Stimulated activated CD4-positive, alpha-beta T cell treated with anti-CD3 and anti-CD28 coated beads, TNF-alpha, amount 100 ng/mL, for 48 hours (primary cell): ENCODE data around the gene MAGI1.

Source experiments
- DNase-seq, 3 donors: peaks; one replicate each; pipeline ENCODE4 v3.0.0-alpha.2; 2020; ENCODE audit warnings: low read depth in 3 of 3

MAGI1 gene

DNA sequence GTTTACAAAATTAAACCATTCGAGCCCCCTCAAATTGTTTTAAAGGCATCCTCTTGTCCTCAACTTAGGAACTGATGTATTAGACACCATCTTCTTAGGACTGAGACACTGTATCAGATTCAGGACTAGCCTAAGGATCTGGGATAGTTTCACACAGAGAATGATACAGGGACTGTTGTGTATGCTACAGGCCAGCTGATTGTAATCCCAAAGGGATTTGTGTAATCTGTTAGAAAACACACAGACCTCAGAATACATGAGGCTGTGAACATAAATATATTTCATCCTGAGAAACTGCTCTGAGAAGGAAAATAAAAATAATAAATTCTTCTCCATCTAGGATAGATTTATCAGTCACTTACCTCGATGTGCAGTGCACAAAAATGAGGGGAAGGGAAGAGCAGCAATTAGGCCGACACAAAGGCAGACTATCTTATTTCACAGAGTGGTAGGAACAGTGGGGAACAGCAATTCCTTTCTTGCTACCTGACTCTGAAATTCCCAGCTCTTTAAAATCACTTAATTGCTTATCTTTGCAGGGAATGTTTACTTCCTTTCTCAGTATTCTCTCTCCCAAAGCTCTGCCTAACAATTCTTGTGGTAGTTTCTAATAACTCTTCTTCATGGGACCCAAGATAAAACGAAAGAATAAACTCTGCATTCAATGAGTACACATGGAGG lies 322.5 kb downstream of the MAGI1 start:
- no peak for DNase-seq

GRCh38 chr3:65714134-65714533 lies 324.6 kb downstream of the MAGI1 start:
- DNase-seq = no peak

DNA sequence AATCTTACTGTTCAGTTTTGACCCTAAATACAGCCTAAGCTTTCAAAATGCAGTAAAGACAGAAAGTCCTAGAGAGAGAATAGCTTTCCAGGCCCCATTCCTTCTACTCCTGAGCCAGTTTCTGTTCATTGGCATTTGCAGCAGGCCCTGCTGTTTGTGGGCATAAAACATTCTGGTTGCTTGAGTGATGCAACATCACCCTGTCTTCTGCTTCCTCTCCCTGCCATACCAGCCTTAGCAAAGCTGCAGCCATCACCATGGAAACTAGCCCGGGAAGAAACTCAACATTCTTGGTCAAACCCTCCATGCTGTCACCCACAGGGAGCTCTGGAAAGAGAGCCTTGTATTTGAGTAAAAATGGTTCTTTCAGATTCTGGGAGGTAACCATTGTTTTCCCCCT lies 325.7 kb downstream of the MAGI1 start:
- DNase-seq = no peak

- no peak for DNase-seq
Observed at GRCh38 chr3:65712140-65712539, 326.6 kb downstream of the MAGI1 start.

DNA sequence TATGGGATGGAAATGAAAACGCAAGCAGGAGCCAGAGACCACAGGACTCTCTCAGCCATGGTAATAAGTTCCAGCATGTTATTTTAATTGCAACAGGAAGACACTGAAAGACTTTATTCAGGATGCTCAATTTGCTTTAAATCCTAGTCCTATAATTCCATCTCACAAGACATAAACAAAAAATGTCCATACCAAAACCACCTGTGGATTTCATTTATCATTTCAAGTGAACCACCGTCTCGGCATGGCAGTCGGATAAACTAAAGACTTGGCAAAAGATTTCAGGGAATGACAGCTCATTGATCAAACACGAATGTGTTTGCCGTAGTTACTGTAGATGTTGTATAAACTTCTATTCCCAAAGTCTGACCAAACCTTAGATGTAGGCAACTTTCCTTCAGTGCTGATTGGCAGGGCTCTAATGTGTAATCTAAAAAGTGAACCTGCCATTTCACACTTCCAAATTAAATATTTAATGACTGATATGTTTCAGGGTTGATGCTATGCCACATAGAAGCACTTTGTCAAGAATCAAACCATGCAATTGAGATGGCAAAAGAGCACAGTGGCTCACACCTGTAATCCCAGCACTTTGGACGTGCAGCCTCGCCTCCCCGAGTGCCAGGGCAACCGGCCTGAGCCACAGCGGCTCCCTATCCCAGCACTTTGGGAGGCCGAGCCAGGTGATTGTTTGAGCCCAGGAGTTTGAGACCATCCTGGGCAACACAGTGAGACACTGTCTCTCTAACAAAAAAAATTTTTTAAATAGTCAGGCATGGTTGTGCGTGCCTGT lies 331.7 kb downstream of the MAGI1 start:
- no peak for DNase-seq

- DNase-seq = no peak
Observed at GRCh38 chr3:65706301-65706700, 332.4 kb downstream of the MAGI1 start.

GRCh38 chr3:65703820-65704219 lies 334.9 kb downstream of the MAGI1 start:
- no peak for DNase-seq

DNA sequence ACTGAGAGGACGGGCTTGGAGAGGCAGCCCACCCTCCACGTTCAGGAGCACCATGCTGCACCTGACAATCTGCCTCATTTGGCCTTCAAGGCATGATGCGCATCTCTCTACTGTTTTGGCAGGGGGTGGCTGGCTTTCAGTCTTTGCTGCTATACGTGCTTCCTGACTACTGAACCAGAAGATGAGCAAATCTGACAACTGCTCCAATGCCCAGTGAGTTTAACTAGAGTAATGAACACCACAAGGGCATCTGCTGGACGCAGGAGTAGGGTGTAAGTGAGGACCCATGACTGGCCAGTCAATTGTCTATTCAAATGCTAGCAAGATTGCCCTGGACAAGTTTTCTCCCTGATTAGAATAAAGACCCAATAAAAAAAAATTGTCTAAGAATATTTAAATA lies 335.7 kb downstream of the MAGI1 start:
- DNase-seq = no peak

DNA sequence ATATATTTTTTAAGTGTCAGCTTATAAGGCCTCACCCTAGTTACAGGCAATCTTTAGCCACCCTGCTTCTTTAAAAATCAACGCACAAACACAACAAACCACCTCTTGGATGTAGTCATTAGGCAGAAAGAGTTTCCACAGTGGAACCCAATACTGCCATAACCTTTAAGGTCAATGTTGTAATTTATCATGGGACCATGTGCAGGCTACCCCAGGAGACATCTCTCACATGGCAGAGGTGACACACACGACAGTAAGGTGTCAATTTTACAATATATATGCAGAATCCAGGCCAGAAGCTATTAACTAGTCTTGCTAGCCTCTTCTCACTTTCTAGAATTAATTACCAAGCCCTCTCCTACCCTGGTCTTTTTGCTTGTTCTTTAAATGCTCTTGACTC lies 336.5 kb downstream of the MAGI1 start:
- DNase-seq = no peak

DNA sequence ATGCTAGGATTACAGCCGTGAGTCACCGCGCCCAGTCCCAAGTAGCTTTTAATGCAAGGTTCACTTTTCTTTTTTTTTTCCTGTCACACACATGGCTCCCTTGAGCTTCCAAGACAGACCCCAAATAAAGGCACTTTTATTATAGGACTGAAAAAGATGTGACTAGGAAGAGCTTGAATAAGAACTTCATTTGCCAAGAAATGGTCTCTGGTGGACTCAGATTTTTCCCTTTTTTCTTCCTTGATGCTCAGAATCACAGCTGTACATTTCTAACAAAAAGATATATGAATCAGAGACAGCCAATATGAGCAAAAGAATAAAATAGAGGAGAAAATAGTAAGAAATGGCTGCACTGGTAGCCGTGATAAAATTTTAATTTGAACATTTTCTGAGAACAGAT lies 337.2 kb downstream of the MAGI1 start:
- no peak for DNase-seq

GRCh38 chr3:65689436-65689835 lies 349.3 kb downstream of the MAGI1 start:
- no peak for DNase-seq

DNA sequence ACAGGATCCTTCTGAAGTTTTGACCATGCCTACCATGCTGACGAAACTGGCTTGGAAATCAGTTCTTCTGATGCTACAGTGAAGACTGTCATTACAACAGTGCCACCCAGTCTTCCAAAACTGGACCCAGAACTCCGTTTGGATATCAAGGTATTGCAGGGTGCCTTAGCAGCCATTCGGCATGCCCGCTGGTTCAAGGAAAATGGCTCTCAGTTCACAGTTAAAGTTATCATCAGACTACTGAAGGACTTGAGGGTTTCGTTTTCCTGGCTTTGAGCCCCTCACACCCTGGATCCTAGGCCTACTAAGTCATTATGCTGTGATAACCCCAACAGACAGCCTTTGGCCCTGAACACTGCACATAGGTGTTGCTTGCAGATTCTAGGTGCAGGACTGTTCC lies 351.0 kb downstream of the MAGI1 start:
- DNase-seq = no peak

- DNase-seq = no peak
Observed at GRCh38 chr3:65685621-65686235, 353.0 kb downstream of the MAGI1 start.

DNA sequence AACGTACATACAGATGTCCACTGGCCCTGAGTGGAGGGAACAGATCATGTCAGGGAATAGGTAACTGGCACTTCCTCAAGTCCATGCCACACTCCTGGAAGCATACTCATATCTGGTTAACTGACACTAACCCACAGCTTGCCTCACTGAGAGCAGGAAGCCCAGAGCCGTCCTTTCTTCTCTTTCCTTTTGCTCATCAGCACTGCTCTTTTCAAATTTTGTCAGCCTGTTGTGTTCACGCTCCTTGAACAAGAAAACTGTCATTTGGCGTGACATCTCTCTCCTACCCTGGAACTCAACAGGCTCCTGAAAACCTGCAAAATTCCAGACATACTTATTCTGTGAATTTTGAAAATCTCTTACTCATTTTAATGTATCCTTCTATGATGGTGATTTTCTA lies 360.2 kb downstream of the MAGI1 start:
- no peak for DNase-seq

- no peak for DNase-seq
Observed at GRCh38 chr3:65677486-65678010, 361.2 kb downstream of the MAGI1 start.

GRCh38 chr3:65676580-65676979 lies 362.1 kb downstream of the MAGI1 start:
- no peak for DNase-seq

DNA sequence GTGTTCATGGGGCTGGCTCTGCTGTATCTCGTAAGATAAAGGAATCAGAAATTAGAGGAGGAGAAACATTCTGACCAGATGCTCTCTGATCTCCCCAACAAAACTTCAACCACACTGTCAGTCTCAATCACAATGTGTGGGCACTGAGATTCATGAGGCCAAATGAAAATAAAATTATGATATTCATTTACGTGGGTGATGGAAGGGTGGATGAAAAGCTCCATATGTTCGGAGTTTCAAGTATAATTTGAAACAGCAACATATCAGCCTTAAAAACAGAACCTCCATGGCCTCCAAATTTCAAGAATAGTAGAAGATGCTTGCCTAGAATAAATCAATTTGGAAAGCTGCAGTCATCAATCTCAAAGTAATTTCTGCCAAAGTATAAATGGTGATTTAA lies 363.7 kb downstream of the MAGI1 start:
- no peak for DNase-seq

- DNase-seq = no peak
Observed at GRCh38 chr3:65674226-65674625, 364.5 kb downstream of the MAGI1 start.

DNA sequence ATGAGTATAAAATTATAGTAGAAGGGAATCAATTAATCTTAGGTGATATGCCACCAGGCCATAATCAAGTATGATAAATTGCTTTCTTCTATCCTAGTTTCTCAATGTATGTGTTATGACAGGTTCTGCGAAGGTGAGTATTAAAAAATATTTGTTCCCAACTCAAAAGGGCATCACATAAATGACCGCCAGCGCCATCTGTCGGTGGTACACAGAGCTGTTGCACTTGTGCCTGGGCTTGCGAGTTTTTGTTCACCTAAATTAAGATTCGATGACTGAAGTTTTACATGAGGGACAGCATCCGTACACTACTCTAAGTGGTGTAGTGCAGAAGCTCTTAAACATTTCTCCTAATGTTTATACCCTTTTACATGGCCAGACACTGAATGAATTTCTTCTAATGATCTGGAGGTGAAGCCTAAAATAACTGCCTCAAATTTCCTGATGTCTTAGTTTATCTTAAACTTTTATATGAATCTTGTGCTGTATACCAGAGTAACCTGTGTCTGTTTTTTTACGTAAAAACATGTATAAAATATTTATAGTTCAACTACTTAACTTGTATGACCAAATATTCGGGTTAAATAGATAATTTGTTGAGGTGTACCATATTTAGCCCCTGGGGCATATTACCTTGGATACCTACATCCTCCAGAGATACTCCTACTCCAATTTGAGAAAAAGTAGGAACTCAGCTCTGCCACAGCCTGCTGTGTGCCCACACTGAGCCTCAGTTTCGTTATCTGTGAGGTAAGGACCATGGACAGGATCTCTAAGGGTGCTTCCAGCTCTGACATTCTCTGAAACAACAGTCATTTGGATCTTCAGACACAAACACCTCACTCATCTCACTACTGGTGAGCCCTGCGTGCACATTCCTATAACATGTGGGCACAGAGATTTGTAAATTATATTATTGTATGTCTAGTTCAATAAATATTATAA lies 365.6 kb downstream of the MAGI1 start:
- peak in 2 of 3 donors; percentile 0 to 2 for DNase-seq

- no peak for DNase-seq
Observed at GRCh38 chr3:65672061-65672460, 366.7 kb downstream of the MAGI1 start.

DNA sequence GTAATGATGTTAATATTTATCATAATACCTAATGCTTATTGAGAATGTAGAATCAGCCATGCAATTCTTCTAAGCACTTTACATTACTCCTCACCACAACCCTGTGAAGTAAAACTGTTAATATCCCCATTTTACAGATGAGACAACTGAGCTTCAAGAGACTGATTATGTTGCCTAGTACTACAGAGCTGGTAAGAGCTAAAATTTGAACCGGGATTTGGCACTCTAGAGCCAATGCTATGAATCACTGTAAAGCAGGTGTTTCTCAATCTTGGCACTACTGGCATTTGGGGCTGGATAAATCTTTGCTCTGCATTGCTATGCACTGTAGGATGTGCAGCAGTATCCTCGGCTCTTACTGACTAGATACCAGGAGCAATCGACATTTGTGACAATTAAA lies 367.7 kb downstream of the MAGI1 start:
- DNase-seq = no peak
